ENCODE data around the gene CALML6.

- TF ChIP-seq POLR2A (IDR thresholded peaks at IDR 0.05; ENCODE audit: low read depth, low read length) (no peak), POLR2AphosphoS5 (IDR thresholded peaks at IDR 0.05; ENCODE audit: low read depth, low read length) (no peak)
Measured at GRCh38 chr1:1956101-1956500, 41.0 kb downstream of the CALML6 start.
